Measurements from ENCODE around the gene OGA. TPM values are rescaled to one million over a fixed set of nuclear protein-coding genes. Genes with fewer than 3 reads are reported as not detected.
A peak's percentile ranks its signal among the peaks of the same experiment; 100 is the strongest.

OGA gene
- total and polyA plus RNA-seq, 9 of the 15 experiments (the other 6 are each of a cell fraction or from before 2014, with no cell fraction given) = 13.5 to 73.5 (median 59.5) TPM

DNA sequence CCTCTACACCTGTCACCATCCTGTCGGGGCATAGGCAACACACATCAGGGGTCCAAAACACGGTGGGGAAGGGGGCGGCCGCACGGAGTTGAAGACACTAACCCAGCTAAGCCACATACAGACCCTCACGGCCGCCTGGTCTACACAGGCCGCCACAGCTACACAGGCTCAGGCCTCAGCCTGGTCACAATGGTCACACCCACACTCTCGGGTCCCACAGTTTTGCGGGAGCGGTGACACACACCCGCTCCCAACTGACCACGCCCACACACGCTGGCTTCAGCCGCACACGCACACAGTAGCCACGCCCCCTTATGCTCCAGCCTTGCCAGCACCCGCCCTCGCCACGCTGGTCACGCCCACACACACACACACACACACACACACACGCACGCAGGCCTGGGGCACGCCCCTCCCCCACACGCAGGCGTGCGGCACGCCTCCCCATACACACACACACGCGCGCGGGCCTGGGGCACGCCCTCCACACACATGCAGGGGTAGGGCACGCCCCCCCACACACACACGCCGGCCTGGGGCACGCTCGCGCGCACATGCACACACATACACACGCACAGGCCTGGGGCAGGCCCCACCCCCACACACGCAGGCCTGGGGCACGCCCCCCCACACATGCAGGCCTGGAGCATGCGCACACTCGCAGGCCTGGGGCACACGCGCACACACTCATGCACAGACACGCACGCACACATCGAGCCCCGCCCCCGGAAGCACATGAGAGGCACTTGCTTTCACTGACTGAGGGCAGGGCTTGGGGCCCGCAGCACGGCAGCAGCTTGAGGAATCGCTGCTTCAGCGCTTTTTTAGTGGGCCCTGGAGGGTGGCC is 12.3 kb upstream of the OGA start (continued):
- TF ChIP-seq, protein P1, sequence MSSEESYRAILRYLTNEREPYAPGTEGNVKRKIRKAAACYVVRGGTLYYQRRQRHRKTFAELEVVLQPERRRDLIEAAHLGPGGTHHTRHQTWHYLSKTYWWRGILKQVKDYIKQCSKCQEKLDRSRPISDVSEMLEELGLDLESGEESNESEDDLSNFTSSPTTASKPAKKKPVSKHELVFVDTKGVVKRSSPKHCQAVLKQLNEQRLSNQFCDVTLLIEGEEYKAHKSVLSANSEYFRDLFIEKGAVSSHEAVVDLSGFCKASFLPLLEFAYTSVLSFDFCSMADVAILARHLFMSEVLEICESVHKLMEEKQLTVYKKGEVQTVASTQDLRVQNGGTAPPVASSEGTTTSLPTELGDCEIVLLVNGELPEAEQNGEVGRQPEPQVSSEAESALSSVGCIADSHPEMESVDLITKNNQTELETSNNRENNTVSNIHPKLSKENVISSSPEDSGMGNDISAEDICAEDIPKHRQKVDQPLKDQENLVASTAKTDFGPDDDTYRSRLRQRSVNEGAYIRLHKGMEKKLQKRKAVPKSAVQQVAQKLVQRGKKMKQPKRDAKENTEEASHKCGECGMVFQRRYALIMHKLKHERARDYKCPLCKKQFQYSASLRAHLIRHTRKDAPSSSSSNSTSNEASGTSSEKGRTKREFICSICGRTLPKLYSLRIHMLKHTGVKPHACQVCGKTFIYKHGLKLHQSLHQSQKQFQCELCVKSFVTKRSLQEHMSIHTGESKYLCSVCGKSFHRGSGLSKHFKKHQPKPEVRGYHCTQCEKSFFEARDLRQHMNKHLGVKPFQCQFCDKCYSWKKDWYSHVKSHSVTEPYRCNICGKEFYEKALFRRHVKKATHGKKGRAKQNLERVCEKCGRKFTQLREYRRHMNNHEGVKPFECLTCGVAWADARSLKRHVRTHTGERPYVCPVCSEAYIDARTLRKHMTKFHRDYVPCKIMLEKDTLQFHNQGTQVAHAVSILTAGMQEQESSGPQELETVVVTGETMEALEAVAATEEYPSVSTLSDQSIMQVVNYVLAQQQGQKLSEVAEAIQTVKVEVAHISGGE (CRISPR knock-in tag; IDR thresholded peaks at IDR 0.05) = peak in 1 of 3 experiments; percentile 74; a peak in 2 of 6 replicates
- TF ChIP-seq ZEB2 (IDR thresholded peaks at IDR 0.05) (peak; percentile 39; the same call in 1 of the 2 replicates), SMAD4 (CRISPR knock-in tag; conservative IDR thresholded peaks at IDR 0.05) (no peak), KLF6 (CRISPR knock-in tag; IDR thresholded peaks at IDR 0.05; ENCODE audit: borderline replicate concordance) (no peak), KAT2B (IDR thresholded peaks at IDR 0.05; ENCODE audit: low read depth, low read length) (no peak), ZNF140 (CRISPR knock-in tag; IDR thresholded peaks at IDR 0.05) (no peak), BRCA1 (IDR thresholded peaks at IDR 0.05) (no peak), BRCA1 (CRISPR knock-in tag; IDR thresholded peaks at IDR 0.05) (no peak), FOXA1 (IDR thresholded peaks at IDR 0.05; ENCODE audit: borderline replicate concordance) (no peak), EP400 (IDR thresholded peaks at IDR 0.05) (peak; percentile 70; the same call in 1 of the 2 replicates), NCOA6 (IDR thresholded peaks at IDR 0.05) (no peak)
- TF ChIP-seq, protein P2, sequence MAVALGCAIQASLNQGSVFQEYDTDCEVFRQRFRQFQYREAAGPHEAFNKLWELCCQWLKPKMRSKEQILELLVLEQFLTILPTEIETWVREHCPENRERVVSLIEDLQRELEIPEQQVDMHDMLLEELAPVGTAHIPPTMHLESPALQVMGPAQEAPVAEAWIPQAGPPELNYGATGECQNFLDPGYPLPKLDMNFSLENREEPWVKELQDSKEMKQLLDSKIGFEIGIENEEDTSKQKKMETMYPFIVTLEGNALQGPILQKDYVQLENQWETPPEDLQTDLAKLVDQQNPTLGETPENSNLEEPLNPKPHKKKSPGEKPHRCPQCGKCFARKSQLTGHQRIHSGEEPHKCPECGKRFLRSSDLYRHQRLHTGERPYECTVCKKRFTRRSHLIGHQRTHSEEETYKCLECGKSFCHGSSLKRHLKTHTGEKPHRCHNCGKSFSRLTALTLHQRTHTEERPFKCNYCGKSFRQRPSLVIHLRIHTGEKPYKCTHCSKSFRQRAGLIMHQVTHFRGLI (CRISPR knock-in tag; IDR thresholded peaks at IDR 0.05) = no peak
- TF ChIP-seq, protein P3, sequence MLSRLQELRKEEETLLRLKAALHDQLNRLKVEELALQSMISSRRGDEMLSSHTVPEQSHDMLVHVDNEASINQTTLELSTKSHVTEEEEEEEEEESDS (CRISPR knock-in tag; IDR thresholded peaks at IDR 0.05) = no peak

Measured in K562 (cell line).